D721Med (cell line): ENCODE measurements around the gene CAPN9.

Source experiments
- DNase-seq: peaks from one replicate; pipeline ENCODE4 v3.0.0; 2011; ENCODE audit warnings: low spot score; ENCODE audit not compliant: insufficient read length
- FAIRE-seq: peaks from 2 replicates; lab custom pipeline; 2011; peaks lifted over from hg19 to GRCh38; lab: Jason Lieb, UNC
- CTCF ChIP-seq: IDR thresholded peaks from 2 replicates; pipeline ENCODE4 v1.5.1; 2012; ENCODE audit warnings: mild to moderate bottlenecking, control low read depth; ENCODE audit not compliant: insufficient read depth; ENCODE audit errors: missing control alignments

CAPN9 gene

GRCh38 chr1:230750576-230750975 is 3.4 kb downstream of the CAPN9 start:
- TF ChIP-seq CTCF: no peak
- DNase-seq (no peak), FAIRE-seq (no peak)

GRCh38 chr1:230750986-230751625 is 3.9 kb downstream of the CAPN9 start:
- FAIRE-seq (no peak), DNase-seq (no peak)
- no peak for TF ChIP-seq CTCF

- no peak for TF ChIP-seq CTCF
- FAIRE-seq (no peak), DNase-seq (no peak)
Observed at GRCh38 chr1:230752407-230752806, 5.2 kb downstream of the CAPN9 start.

- TF ChIP-seq CTCF: no peak
- FAIRE-seq (no peak), DNase-seq (no peak)
Observed at GRCh38 chr1:230753191-230753585, 6.0 kb downstream of the CAPN9 start.

GRCh38 chr1:230753586-230754251 is 6.5 kb downstream of the CAPN9 start:
- no peak for FAIRE-seq
- no peak for TF ChIP-seq CTCF
- no peak for DNase-seq

GRCh38 chr1:230754796-230755195 is 7.6 kb downstream of the CAPN9 start:
- FAIRE-seq (no peak), DNase-seq (no peak)

More at GRCh38 chr1:230754796-230755195, 7.6 kb downstream of the CAPN9 start:
- TF ChIP-seq CTCF: no peak
